ENCODE results near the gene MAST4.

Gene MAST4

DNA sequence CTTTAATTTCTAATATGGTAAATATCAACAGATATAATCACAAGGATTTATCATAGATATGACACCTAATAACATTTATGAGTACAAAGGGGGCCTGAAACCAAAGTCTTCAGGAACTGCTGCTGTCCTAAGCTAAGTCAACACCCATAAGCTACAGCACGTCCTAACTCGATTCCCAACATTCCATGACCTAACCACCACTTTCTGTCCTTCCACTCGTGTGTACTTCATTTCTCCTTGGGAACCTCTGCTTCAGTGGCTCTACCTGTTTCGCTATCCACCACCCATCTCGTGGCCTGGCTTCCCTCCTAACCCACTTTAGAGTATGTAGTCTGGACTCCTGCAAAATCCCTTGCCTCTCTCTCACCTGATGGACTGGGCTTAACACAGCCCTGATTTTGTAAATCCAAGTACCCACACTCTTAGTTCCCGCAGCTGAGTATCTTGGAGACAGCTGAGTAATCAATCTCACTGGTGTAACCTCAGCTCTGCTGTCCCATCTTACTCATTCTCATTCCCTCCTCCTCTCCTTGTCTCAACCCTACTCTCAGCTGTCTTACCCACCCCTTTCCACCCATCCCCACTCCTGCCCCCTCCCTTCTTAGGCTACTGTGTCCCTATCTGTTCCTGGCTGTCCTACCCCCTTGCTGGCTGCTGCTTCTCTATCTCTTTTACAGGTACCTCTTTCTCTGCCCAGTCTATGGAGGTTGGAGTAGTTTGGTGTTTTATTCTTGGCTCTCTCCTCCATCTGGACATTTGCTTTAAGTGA, 101.8 kb downstream of the MAST4 start:
- Mint-ChIP-seq H3K27me3 (ENCODE audit: low read depth) (no peaks in the 10 kb centered on the region), H3K4me1 (no peaks in the 10 kb centered on the region), H3K27ac (no peak overlapping the region), H3K36me3 (ENCODE audit: low read depth) (peaks cover 3% of the 10 kb centered on the region), H3K9me3 (peaks cover 4% of the 10 kb centered on the region), H3K4me3 (no peak overlapping the region)
- TF ChIP-seq, protein P1, sequence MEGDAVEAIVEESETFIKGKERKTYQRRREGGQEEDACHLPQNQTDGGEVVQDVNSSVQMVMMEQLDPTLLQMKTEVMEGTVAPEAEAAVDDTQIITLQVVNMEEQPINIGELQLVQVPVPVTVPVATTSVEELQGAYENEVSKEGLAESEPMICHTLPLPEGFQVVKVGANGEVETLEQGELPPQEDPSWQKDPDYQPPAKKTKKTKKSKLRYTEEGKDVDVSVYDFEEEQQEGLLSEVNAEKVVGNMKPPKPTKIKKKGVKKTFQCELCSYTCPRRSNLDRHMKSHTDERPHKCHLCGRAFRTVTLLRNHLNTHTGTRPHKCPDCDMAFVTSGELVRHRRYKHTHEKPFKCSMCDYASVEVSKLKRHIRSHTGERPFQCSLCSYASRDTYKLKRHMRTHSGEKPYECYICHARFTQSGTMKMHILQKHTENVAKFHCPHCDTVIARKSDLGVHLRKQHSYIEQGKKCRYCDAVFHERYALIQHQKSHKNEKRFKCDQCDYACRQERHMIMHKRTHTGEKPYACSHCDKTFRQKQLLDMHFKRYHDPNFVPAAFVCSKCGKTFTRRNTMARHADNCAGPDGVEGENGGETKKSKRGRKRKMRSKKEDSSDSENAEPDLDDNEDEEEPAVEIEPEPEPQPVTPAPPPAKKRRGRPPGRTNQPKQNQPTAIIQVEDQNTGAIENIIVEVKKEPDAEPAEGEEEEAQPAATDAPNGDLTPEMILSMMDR (IDR thresholded peaks at IDR 0.05; ENCODE audit: unreplicated experiment in 3 of 3): no peak

DNA sequence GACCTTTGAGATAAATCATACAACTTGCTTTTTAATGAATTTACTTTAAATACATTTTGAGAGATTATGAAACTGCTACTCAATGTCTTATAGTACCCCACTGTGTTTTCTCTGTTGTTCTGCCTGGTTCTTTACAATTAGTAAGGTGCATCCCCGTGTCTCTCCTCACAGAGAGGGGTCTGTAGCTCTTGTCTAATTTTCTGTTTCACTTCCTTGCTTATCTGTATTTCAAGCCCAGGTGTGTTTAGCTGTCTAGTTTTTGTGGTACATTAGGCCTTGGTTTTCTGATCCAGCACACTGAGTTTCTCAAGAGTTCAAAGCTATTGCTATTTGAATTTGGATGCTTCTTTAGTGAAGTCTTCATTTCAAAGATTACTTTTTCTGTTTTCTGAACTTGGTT, 105.1 kb downstream of the MAST4 start:
- Mint-ChIP-seq H3K4me1 (peaks cover 17% of the 10 kb centered on the region), H3K36me3 (ENCODE audit: low read depth) (peaks cover 3% of the 10 kb centered on the region), H3K27ac (no peak overlapping the region), H3K9me3 (peaks cover 2% of the 10 kb centered on the region), H3K4me3 (no peak overlapping the region), H3K27me3 (ENCODE audit: low read depth) (no peaks in the 10 kb centered on the region)
- TF ChIP-seq, protein P1 (IDR thresholded peaks at IDR 0.05; ENCODE audit: unreplicated experiment in 3 of 3): no peak

DNA sequence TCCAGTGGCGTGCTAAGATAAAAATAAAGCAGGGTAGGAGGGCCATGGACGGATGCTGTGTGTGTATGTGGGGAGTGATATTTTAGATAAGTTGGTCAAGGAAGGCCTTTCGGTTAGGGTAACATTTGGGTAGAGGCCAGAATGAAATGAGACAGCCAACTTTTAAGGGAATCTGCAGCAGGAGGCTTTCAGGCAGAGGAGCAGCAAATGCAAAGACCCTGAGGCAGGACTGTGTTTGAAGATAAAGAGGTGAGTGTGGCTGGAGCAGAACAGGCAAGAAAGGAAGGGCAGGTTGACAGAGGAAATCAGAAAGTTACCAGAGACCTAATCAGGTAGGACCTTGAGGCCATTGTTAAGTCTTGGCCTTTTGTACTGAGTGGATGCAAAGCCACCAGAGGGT, 106.2 kb downstream of the MAST4 start:
- Mint-ChIP-seq H3K4me1 (peaks cover 17% of the 10 kb centered on the region), H3K9me3 (no peaks in the 10 kb centered on the region), H3K27ac (no peak overlapping the region), H3K4me3 (no peak overlapping the region), H3K27me3 (ENCODE audit: low read depth) (no peaks in the 10 kb centered on the region), H3K36me3 (ENCODE audit: low read depth) (no peaks in the 10 kb centered on the region)
- TF ChIP-seq, protein P1 (IDR thresholded peaks at IDR 0.05; ENCODE audit: unreplicated experiment in 3 of 3): no peak

DNA sequence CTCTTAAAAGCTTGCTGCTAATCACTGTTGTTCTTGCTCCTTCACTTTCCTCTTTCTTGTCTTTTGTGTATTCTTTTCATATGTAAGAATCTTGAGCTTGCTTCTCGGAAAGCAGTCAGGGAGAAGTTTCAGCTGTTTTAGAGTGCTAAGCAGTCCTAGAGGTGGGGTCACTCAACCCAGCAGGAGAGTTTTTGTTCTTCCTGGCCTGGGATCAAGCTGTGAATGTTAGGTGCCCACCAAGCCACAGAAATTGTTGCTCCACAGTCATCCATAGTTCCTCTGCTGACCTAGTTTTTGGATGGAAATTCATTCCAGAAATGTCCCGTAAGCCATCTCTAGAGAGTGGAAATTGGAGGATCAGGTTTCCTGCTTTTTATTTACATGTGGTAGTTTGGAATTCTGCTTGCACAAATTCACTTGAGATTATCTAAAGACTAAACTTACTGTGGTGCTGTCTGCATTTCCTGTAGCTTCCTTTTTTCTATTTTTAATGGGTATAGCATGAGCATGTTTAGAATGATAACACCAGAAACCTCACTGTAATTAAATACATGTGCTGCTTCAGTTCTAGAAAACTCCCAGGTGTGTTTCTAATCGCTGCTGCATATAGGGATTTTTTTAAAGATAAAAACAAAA, 108.7 kb downstream of the MAST4 start:
- Mint-ChIP-seq H3K27ac (peak overlapping the region; percentile 7 to 83 (median 42)), H3K27me3 (ENCODE audit: low read depth) (no peaks in the 10 kb centered on the region), H3K9me3 (no peaks in the 10 kb centered on the region), H3K4me1 (peaks cover 19% of the 10 kb centered on the region), H3K36me3 (ENCODE audit: low read depth) (no peaks in the 10 kb centered on the region), H3K4me3 (no peak overlapping the region)
- TF ChIP-seq, protein P1 (IDR thresholded peaks at IDR 0.05; ENCODE audit: unreplicated experiment in 3 of 3): no peak

DNA sequence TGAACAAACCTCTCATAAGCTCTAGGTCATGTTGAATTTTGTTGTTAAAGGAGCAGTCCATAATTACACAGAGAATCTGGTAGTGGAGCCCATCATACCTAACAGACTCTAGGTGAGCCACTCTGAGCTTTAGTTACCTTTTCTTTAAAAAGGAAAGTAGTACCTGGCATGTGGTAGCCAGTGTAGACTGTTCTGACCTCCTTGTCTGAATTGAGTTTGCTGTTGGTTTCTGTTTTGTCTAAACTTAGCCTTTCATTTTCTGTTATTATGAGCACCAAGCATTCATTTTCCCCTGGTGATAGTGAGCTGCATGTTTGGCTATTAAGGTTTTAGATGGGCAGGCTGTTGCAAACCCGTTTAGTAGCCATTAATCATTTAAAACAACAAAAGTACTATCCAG, 112.2 kb downstream of the MAST4 start:
- Mint-ChIP-seq H3K27me3 (ENCODE audit: low read depth) (no peaks in the 10 kb centered on the region), H3K4me3 (no peak overlapping the region), H3K27ac (no peak overlapping the region), H3K9me3 (peaks cover 8% of the 10 kb centered on the region), H3K36me3 (ENCODE audit: low read depth) (no peaks in the 10 kb centered on the region), H3K4me1 (peaks cover 30% of the 10 kb centered on the region)
- TF ChIP-seq, protein P1 (IDR thresholded peaks at IDR 0.05; ENCODE audit: unreplicated experiment in 3 of 3): no peak

All from nephron (organoid).